Nephron progenitor cell (in vitro differentiated cells): ENCODE measurements around the gene TRMT61A.

Experiments
- DNase-seq: peaks from one replicate; pipeline ENCODE4 v3.0.0; 2021
- H3K27ac Mint-ChIP-seq: 2 replicates; pipeline ENCODE4 v1.8.0; 2021; ENCODE audit warnings: mild to moderate bottlenecking, moderate library complexity, mixed read lengths
- H3K27me3 Mint-ChIP-seq: 2 replicates; pipeline ENCODE4 v1.8.0; 2021; ENCODE audit warnings: mild to moderate bottlenecking, low read depth, mixed read lengths; ENCODE audit not compliant: poor library complexity
- H3K36me3 Mint-ChIP-seq: 2 replicates; pipeline ENCODE4 v1.8.0; 2021; ENCODE audit warnings: low read depth, mixed read lengths
- H3K4me1 Mint-ChIP-seq: 2 replicates; pipeline ENCODE4 v1.8.0; 2021; ENCODE audit warnings: mixed read lengths
- H3K4me3 Mint-ChIP-seq: 2 replicates; pipeline ENCODE4 v1.8.0; 2021; ENCODE audit warnings: mild to moderate bottlenecking, moderate library complexity, mixed read lengths
- H3K9me3 Mint-ChIP-seq: 2 replicates; pipeline ENCODE4 v1.8.0; 2021; ENCODE audit warnings: mild to moderate bottlenecking, moderate library complexity, mixed read lengths
- TF ChIP-seq, protein P1 (sequence below): fragments of 200-600 bp; sonication (generic); IDR thresholded peaks from 2 replicates; pipeline ENCODE4 v1.5.0; 2021; ENCODE audit warnings: antibody characterized with exemption

Gene TRMT61A

DNA sequence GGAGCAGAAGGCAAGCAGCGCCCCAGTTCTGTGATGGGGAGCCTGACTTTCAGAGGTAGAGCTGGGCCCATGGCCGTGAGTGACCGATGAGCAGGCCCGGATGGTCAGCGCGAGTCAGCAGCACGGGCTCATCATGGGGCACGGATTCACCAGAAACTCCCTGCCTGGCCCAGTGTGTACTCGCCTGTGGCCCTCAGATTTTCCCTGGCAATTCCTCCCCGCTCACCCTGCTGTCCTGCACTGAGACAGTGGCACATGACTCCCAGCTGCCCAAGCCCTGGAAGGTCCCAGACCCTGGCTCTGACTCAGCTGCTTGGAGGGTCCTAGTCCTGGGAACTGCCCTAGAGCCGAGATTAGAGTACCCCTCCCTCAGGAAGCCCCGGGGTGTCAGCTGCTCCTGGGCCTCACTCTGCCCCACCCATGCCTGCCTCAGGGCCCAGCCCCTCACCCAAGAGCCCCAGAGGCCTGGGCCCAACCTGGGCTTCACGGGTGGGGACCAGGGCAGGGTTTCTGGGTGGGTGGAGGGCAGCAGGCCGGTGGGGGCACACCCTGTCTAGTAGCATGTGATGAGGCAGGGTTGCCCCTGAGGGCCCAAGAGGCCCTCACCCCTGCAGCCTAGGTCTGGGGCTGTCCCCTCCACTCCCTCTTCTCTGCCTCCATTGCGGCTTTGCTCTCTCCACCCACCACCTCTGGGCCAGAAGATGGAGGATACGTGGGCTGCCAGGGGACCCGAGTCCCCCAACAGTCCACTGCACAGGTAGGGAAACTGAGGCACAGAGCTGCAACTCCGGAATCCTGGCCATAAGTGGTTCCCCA is 8.4 kb downstream of the TRMT61A start:
- Mint-ChIP-seq H3K4me3 (no peak overlapping the region), H3K9me3 (no peaks in the 10 kb centered on the region), H3K36me3 (no peaks in the 10 kb centered on the region), H3K4me1 (peaks cover 6% of the 10 kb centered on the region), H3K27me3 (no peaks in the 10 kb centered on the region), H3K27ac (peak overlapping the region; percentile 84)
- TF ChIP-seq, protein P1, sequence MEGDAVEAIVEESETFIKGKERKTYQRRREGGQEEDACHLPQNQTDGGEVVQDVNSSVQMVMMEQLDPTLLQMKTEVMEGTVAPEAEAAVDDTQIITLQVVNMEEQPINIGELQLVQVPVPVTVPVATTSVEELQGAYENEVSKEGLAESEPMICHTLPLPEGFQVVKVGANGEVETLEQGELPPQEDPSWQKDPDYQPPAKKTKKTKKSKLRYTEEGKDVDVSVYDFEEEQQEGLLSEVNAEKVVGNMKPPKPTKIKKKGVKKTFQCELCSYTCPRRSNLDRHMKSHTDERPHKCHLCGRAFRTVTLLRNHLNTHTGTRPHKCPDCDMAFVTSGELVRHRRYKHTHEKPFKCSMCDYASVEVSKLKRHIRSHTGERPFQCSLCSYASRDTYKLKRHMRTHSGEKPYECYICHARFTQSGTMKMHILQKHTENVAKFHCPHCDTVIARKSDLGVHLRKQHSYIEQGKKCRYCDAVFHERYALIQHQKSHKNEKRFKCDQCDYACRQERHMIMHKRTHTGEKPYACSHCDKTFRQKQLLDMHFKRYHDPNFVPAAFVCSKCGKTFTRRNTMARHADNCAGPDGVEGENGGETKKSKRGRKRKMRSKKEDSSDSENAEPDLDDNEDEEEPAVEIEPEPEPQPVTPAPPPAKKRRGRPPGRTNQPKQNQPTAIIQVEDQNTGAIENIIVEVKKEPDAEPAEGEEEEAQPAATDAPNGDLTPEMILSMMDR = no peak
- no peak for DNase-seq

DNA sequence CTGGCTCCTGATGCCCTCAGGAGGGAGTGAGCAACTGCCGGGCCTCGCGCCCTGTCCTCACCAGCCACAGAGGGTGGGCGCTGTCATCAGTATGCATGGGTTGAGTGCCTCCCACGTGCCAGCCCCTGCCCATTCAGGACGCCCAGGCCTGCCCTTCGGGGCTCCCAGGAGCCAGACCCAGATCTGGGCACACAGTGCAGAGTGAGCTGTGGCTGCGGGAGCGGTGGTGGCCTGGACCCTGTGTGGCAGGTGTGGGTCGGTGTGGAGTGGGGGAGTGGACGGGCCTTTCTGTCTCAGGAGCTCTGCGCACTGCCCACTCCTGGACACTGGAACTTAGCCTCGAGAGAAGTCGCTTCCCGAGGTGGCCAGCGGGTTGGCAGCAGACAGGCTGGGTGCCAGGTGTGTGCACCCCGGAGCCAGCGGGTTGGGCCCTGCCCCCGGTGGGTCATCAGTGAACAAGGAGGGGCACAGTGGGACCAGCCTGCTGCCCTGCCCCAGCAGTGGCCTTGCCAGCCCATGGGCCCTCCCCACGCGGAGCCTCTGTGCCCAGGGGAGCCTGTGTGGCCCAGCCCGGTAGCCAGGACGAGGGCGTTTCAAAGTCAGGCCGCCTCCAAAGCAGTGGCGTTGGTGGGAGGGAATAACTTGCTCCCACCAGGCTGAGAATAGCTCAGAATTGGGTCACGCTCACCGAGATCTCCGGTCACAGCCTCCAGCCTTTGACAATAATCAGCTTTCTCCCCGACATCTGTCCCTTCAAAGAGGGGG is 9.5 kb downstream of the TRMT61A start:
- Mint-ChIP-seq H3K27ac (no peak overlapping the region), H3K4me3 (no peak overlapping the region), H3K36me3 (no peaks in the 10 kb centered on the region), H3K4me1 (peaks cover 6% of the 10 kb centered on the region), H3K9me3 (no peaks in the 10 kb centered on the region), H3K27me3 (no peaks in the 10 kb centered on the region)
- no peak for DNase-seq
- TF ChIP-seq, protein P1 = no peak

DNA sequence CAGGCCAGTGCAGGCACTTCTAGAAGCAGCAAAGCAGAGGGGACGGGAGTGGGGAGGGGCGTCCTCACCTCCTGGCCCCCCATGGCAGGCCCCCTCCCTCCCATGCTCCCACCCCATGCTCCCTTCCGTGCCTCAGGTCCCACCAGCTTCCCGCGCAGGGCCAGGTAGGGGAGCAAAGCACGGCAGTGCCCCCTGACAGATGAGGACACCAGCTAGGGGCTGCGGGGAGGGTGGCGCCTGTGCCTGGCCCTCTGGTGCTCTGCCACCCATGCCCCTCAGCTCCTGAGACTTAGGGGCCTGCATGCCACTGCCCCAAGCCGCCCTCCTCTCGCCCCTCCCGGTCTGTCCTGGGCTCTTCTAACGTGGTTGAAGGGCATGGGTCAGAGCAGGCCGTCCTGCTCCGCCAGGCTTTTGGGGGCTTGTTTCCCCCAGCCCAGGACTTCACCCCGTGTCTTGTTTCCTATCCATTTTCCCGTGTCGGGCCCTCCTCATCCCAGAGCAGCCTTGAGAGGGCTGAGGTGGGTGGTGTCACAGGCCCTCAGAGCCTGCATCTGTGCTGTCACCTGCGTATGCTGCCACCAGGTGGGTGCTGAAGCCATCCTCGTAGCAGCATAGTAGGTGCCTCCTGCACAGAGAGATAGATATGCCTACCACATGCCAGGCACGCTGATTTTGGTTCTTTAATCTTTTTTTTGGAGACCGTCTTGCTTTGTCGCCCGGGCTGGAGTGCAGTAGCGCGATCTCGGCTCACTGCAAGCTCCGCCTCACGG is 10.2 kb downstream of the TRMT61A start:
- H3K9me3 Mint-ChIP-seq = no peaks in the 10 kb centered on the region
- peaks cover 6% of the 10 kb centered on the region for H3K4me1 Mint-ChIP-seq
- H3K27ac Mint-ChIP-seq = no peak overlapping the region
- H3K27me3 Mint-ChIP-seq = no peaks in the 10 kb centered on the region
- DNase-seq = no peak
- H3K36me3 Mint-ChIP-seq = no peaks in the 10 kb centered on the region
- TF ChIP-seq, protein P1 = no peak
- no peak overlapping the region for H3K4me3 Mint-ChIP-seq

DNA sequence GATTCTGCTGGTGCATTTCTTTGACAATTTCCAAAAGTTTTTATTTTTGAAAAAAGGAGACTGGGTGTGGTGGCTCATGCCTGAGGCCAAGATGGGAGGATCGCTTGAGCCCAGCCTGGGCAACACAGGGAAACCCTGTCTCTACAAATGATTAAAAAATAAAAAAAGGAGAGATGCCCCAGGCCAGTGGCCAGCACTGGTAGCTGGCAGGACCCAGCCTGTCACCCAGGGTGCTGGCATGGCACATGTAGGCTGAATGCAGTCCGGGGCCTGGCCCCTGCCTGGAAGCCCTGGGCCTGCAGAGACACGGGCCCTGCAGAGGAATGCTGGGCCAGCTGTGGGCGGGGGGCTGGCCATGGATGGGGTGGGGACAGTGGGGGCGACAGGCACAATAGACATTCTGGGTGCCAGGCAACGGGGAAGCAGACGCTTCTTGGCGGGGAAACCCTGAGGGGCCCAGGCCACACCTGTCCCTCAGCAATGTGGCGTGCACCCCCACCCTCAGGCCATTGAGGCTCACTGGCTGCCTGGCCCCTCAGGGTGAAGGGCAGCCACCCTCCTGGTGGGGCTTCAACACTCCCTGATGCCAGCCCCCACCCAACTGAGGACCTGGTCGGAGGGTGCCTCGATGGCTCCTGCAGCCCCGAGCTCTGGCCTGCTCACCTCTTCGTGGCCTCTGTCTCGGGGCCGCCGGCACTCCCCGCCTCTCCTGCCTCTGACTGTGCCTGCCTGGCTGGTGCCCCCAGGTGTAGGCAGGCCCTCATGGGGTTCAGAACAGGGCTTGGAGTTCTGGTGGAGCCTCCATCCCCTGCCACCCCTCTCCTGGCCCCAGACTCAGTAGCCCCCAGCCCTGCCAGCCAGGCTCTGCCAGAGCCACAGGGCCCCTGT is 12.1 kb downstream of the TRMT61A start:
- no peak for DNase-seq
- Mint-ChIP-seq H3K4me1 (peaks cover 6% of the 10 kb centered on the region), H3K27me3 (no peaks in the 10 kb centered on the region), H3K4me3 (no peak overlapping the region), H3K9me3 (no peaks in the 10 kb centered on the region), H3K36me3 (no peaks in the 10 kb centered on the region), H3K27ac (no peak overlapping the region)
- TF ChIP-seq, protein P1 = no peak
